Activated naive CD8-positive, alpha-beta T cell treated with anti-CD3 and anti-CD28 coated beads, Interleukin-2, amount 10 ng/mL, durations not matched to agents 7 days and 5 days (primary cell): ENCODE data around the gene MGMT. TPM values are rescaled to one million over a fixed set of nuclear protein-coding genes. Genes with fewer than 3 reads are reported as not detected.

Experiments
- ATAC-seq: fragments of 150-1000 bp; cut with Tn5 transposase; one replicate; pipeline ENCODE4 v1.10.0; 2021; ENCODE audit warnings: low read depth, moderate library complexity
- POLR2A ChIA-PET: fragments of 350-600 bp; sonication (Branson Sonifier 250); formaldehyde crosslinking; loops from one replicate; lab custom pipeline; 2021; ENCODE audit warnings: antibody characterized with exemption; lab: Charles Lee
- DNase-seq: peaks from one replicate; pipeline ENCODE4 v3.0.0; 2021
- H3K27ac Mint-ChIP-seq: one replicate; pipeline ENCODE4 v1.8.0; 2022; ENCODE audit warnings: mild to moderate bottlenecking, mixed read lengths
- H3K27me3 Mint-ChIP-seq: one replicate; pipeline ENCODE4 v1.8.0; 2022; ENCODE audit warnings: mild to moderate bottlenecking, moderate library complexity, mixed read lengths
- H3K36me3 Mint-ChIP-seq: one replicate; pipeline ENCODE4 v1.8.0; 2021; ENCODE audit warnings: mild to moderate bottlenecking, mixed read lengths
- H3K4me1 Mint-ChIP-seq: one replicate; pipeline ENCODE4 v1.8.0; 2021; ENCODE audit warnings: mixed read lengths
- H3K4me3 Mint-ChIP-seq: one replicate; pipeline ENCODE4 v1.8.0; 2022; ENCODE audit warnings: mild to moderate bottlenecking, moderate library complexity, mixed read lengths
- H3K9me3 Mint-ChIP-seq: one replicate; pipeline ENCODE4 v1.8.0; 2021; ENCODE audit warnings: mixed read lengths
- total RNA-seq, 2 experiments: library from RNA; stranded (reverse); gene quantifications; one replicate each; pipeline ENCODE4 v1.2.3, GENCODE V29; 2021

MGMT gene
- total RNA-seq, 2 experiments from 2014 or later = 24.0 to 24.7 TPM

GRCh38 chr10:129652521-129653201 lies 185.6 kb downstream of the MGMT start:
- ATAC-seq (no peak), DNase-seq (no peak)
- no peaks in the 10 kb centered on the region for H3K36me3 Mint-ChIP-seq
- H3K4me3 Mint-ChIP-seq = no peak overlapping the region
- no peak overlapping the region for H3K27ac Mint-ChIP-seq
- H3K27me3 Mint-ChIP-seq = no peaks in the 10 kb centered on the region
- POLR2A ChIA-PET = no interaction called here
- H3K4me1 Mint-ChIP-seq = no peaks in the 10 kb centered on the region
- H3K9me3 Mint-ChIP-seq = no peaks in the 10 kb centered on the region

GRCh38 chr10:129653428-129653827 lies 186.4 kb downstream of the MGMT start:
- DNase-seq (no peak), ATAC-seq (no peak)
- Mint-ChIP-seq H3K4me1 (no peaks in the 10 kb centered on the region), H3K27me3 (no peaks in the 10 kb centered on the region), H3K9me3 (no peaks in the 10 kb centered on the region), H3K36me3 (no peaks in the 10 kb centered on the region), H3K4me3 (no peak overlapping the region), H3K27ac (no peak overlapping the region)
- POLR2A ChIA-PET = no interaction called here

- Mint-ChIP-seq H3K27ac (no peak overlapping the region), H3K4me1 (no peaks in the 10 kb centered on the region), H3K9me3 (no peaks in the 10 kb centered on the region), H3K4me3 (no peak overlapping the region), H3K27me3 (no peaks in the 10 kb centered on the region), H3K36me3 (no peaks in the 10 kb centered on the region)
- DNase-seq = no peak
- no peak for ATAC-seq
- POLR2A ChIA-PET = no interaction called here
These were observed 186.8 kb downstream of the MGMT start for GRCh38 chr10:129653861-129654260.

- H3K27ac Mint-ChIP-seq = no peak overlapping the region
- H3K4me3 Mint-ChIP-seq = no peak overlapping the region
- H3K9me3 Mint-ChIP-seq = peaks cover 2% of the 10 kb centered on the region
- POLR2A ChIA-PET = no interaction called here
- DNase-seq (no peak), ATAC-seq (no peak)
- no peaks in the 10 kb centered on the region for H3K27me3 Mint-ChIP-seq
- no peaks in the 10 kb centered on the region for H3K36me3 Mint-ChIP-seq
- H3K4me1 Mint-ChIP-seq = no peaks in the 10 kb centered on the region
These were observed 187.4 kb downstream of the MGMT start for GRCh38 chr10:129654461-129654860.

GRCh38 chr10:129655007-129655678 lies 188.1 kb downstream of the MGMT start:
- no peaks in the 10 kb centered on the region for H3K27me3 Mint-ChIP-seq
- H3K9me3 Mint-ChIP-seq = peaks cover 2% of the 10 kb centered on the region
- no peaks in the 10 kb centered on the region for H3K4me1 Mint-ChIP-seq
- no peak overlapping the region for H3K27ac Mint-ChIP-seq
- H3K4me3 Mint-ChIP-seq = no peak overlapping the region
- DNase-seq (no peak), ATAC-seq (no peak)
- no peaks in the 10 kb centered on the region for H3K36me3 Mint-ChIP-seq
- POLR2A ChIA-PET = no interaction called here

- no peaks in the 10 kb centered on the region for H3K4me1 Mint-ChIP-seq
- H3K9me3 Mint-ChIP-seq = peaks cover 2% of the 10 kb centered on the region
- no peaks in the 10 kb centered on the region for H3K36me3 Mint-ChIP-seq
- DNase-seq (no peak), ATAC-seq (no peak)
- POLR2A ChIA-PET = no interaction called here
- no peaks in the 10 kb centered on the region for H3K27me3 Mint-ChIP-seq
- no peak overlapping the region for H3K4me3 Mint-ChIP-seq
- no peak overlapping the region for H3K27ac Mint-ChIP-seq
These were observed 188.6 kb downstream of the MGMT start for GRCh38 chr10:129655679-129656031.

GRCh38 chr10:129656642-129657041 lies 189.6 kb downstream of the MGMT start:
- Mint-ChIP-seq H3K27me3 (no peaks in the 10 kb centered on the region), H3K9me3 (peaks cover 2% of the 10 kb centered on the region), H3K4me3 (no peak overlapping the region), H3K27ac (no peak overlapping the region), H3K36me3 (no peaks in the 10 kb centered on the region), H3K4me1 (no peaks in the 10 kb centered on the region)
- ATAC-seq (no peak), DNase-seq (no peak)
- POLR2A ChIA-PET = no interaction called here

GRCh38 chr10:129657297-129658017 lies 190.4 kb downstream of the MGMT start:
- POLR2A ChIA-PET = no interaction called here
- Mint-ChIP-seq H3K4me1 (no peaks in the 10 kb centered on the region), H3K27me3 (no peaks in the 10 kb centered on the region), H3K36me3 (no peaks in the 10 kb centered on the region), H3K4me3 (no peak overlapping the region), H3K27ac (no peak overlapping the region), H3K9me3 (peaks cover 2% of the 10 kb centered on the region)
- DNase-seq = no peak
- ATAC-seq = no peak

- Mint-ChIP-seq H3K27ac (no peak overlapping the region), H3K36me3 (no peaks in the 10 kb centered on the region), H3K9me3 (peaks cover 4% of the 10 kb centered on the region), H3K4me3 (no peak overlapping the region), H3K4me1 (no peaks in the 10 kb centered on the region), H3K27me3 (no peaks in the 10 kb centered on the region)
- DNase-seq = no peak
- POLR2A ChIA-PET = no interaction called here
- ATAC-seq = no peak
These were observed 191.5 kb downstream of the MGMT start for GRCh38 chr10:129658376-129659072.

- Mint-ChIP-seq H3K27me3 (no peaks in the 10 kb centered on the region), H3K4me3 (no peak overlapping the region), H3K9me3 (peaks cover 8% of the 10 kb centered on the region), H3K36me3 (peaks cover 3% of the 10 kb centered on the region), H3K27ac (no peak overlapping the region), H3K4me1 (no peaks in the 10 kb centered on the region)
- DNase-seq = no peak
- no peak for ATAC-seq
- POLR2A ChIA-PET = no interaction called here
These were observed 192.6 kb downstream of the MGMT start for GRCh38 chr10:129659508-129660268.

- no peak overlapping the region for H3K27ac Mint-ChIP-seq
- H3K36me3 Mint-ChIP-seq = peaks cover 3% of the 10 kb centered on the region
- no peaks in the 10 kb centered on the region for H3K4me1 Mint-ChIP-seq
- POLR2A ChIA-PET = no interaction called here
- H3K9me3 Mint-ChIP-seq = peaks cover 10% of the 10 kb centered on the region
- no peaks in the 10 kb centered on the region for H3K27me3 Mint-ChIP-seq
- no peak for DNase-seq
- ATAC-seq = no peak
- no peak overlapping the region for H3K4me3 Mint-ChIP-seq
These were observed 193.5 kb downstream of the MGMT start for GRCh38 chr10:129660569-129660968.

- ATAC-seq (no peak), DNase-seq (no peak)
- H3K27ac Mint-ChIP-seq = no peak overlapping the region
- H3K36me3 Mint-ChIP-seq = peaks cover 5% of the 10 kb centered on the region
- POLR2A ChIA-PET = no interaction called here
- H3K4me1 Mint-ChIP-seq = no peaks in the 10 kb centered on the region
- H3K27me3 Mint-ChIP-seq = no peaks in the 10 kb centered on the region
- peaks cover 12% of the 10 kb centered on the region for H3K9me3 Mint-ChIP-seq
- no peak overlapping the region for H3K4me3 Mint-ChIP-seq
These were observed 195.4 kb downstream of the MGMT start for GRCh38 chr10:129662426-129662825.

GRCh38 chr10:129670124-129670523 lies 203.1 kb downstream of the MGMT start:
- peaks cover 23% of the 10 kb centered on the region for H3K36me3 Mint-ChIP-seq
- no peak overlapping the region for H3K4me3 Mint-ChIP-seq
- H3K27ac Mint-ChIP-seq = no peak overlapping the region
- DNase-seq = no peak
- ATAC-seq = no peak
- H3K4me1 Mint-ChIP-seq = peaks cover 4% of the 10 kb centered on the region
- H3K27me3 Mint-ChIP-seq = no peaks in the 10 kb centered on the region
- POLR2A ChIA-PET = no interaction called here
- H3K9me3 Mint-ChIP-seq = peaks cover 13% of the 10 kb centered on the region
